Naive thymus-derived CD4-positive, alpha-beta T cell (primary cell): ENCODE measurements around the gene TRIO. TPM values are rescaled to one million over a fixed set of nuclear protein-coding genes. Genes with fewer than 3 reads are reported as not detected.

Source experiments
- ATAC-seq: fragments of 150-1000 bp; cut with Tn5 transposase; 2 replicates; pipeline ENCODE4 v1.10.0; 2021; ENCODE audit warnings: mild to moderate bottlenecking, moderate library complexity
- CTCF ChIA-PET: fragments of 350-600 bp; sonication (Branson Sonifier 250); formaldehyde crosslinking; loops from one replicate; lab custom pipeline; 2021; ENCODE audit warnings: antibody characterized with exemption; lab: Charles Lee
- POLR2A ChIA-PET: fragments of 350-600 bp; sonication (Branson Sonifier 250); formaldehyde crosslinking; loops from one replicate; lab custom pipeline; 2021; ENCODE audit warnings: antibody characterized with exemption, inconsistent platforms; lab: Charles Lee
- DNase-seq, 9 donors: peaks; one replicate each; pipeline versions ENCODE4 v3.0.0 to v3.0.0-alpha.2; 2020 to 2022; ENCODE audit warnings: mixed read lengths in 1 of 9
- H3K27ac ChIP-seq: one replicate; pipeline ENCODE4 v1.7.0; 2013; ENCODE audit warnings: mild to moderate bottlenecking, low read depth, low read length, moderate library complexity
- H3K27me3 ChIP-seq, 2 donors: one replicate each; pipeline ENCODE4 v1.7.0; 2013; ENCODE audit warnings: low read length in 2 of 2, mild to moderate bottlenecking in 2 of 2, moderate library complexity in 2 of 2; ENCODE audit not compliant: control insufficient read depth in 2 of 2, insufficient read depth in 2 of 2
- H3K36me3 ChIP-seq, 3 experiments: 1 replicate in 2 of 3; 2 replicates in 1 of 3; pipeline ENCODE4 v1.7.0; 2013; ENCODE audit warnings: low read length in 3 of 3, mild to moderate bottlenecking in 3 of 3, moderate library complexity in 1 of 3; ENCODE audit not compliant: insufficient read depth in 3 of 3, control insufficient read depth in 2 of 3
- H3K4me1 ChIP-seq, 2 donors: one replicate each; pipeline ENCODE4 v1.7.0; 2013; ENCODE audit warnings: low read length in 2 of 2, mild to moderate bottlenecking in 2 of 2, moderate library complexity in 1 of 2; ENCODE audit not compliant: control insufficient read depth in 2 of 2, insufficient read depth in 2 of 2
- H3K4me3 ChIP-seq: 2 replicates; pipeline ENCODE4 v1.7.0; 2013; ENCODE audit warnings: mild to moderate bottlenecking, low read length
- H3K9me3 ChIP-seq, 3 experiments: 1 replicate in 2 of 3; 2 replicates in 1 of 3; pipeline ENCODE4 v1.7.0; 2013; ENCODE audit warnings: low read length in 3 of 3; ENCODE audit not compliant: control insufficient read depth in 2 of 3
- H3K27ac Mint-ChIP-seq, 9 donors: one replicate each; pipeline ENCODE4 v1.8.0; 2020 to 2022; ENCODE audit warnings: mixed read lengths in 9 of 9, mild to moderate bottlenecking in 8 of 9, moderate library complexity in 5 of 9, inconsistent platforms in 2 of 9
- H3K27me3 Mint-ChIP-seq, 5 donors: one replicate each; pipeline ENCODE4 v1.8.0; 2021 to 2022; ENCODE audit warnings: mixed read lengths in 5 of 5, mild to moderate bottlenecking in 1 of 5
- H3K36me3 Mint-ChIP-seq, 5 donors: one replicate each; pipeline ENCODE4 v1.8.0; 2020 to 2022; ENCODE audit warnings: mixed read lengths in 5 of 5, mild to moderate bottlenecking in 3 of 5, inconsistent platforms in 1 of 5
- H3K4me1 Mint-ChIP-seq, 7 donors: one replicate each; pipeline ENCODE4 v1.8.0; 2020 to 2022; ENCODE audit warnings: mixed read lengths in 7 of 7, mild to moderate bottlenecking in 3 of 7, inconsistent platforms in 1 of 7
- H3K4me3 Mint-ChIP-seq, 10 donors: one replicate each; pipeline ENCODE4 v1.8.0; 2020 to 2022; ENCODE audit warnings: mild to moderate bottlenecking in 10 of 10, mixed read lengths in 10 of 10, moderate library complexity in 6 of 10, inconsistent platforms in 2 of 10
- H3K9me3 Mint-ChIP-seq, 11 donors: one replicate each; pipeline ENCODE4 v1.8.0; 2020 to 2022; ENCODE audit warnings: mixed read lengths in 11 of 11, mild to moderate bottlenecking in 4 of 11, inconsistent platforms in 1 of 11, moderate library complexity in 1 of 11
- intact Hi-C, 2 donors: fragments of 100-400 bp; cut with micrococcal nuclease; formaldehyde crosslinking; loops; one replicate each; pipeline ENCODE4 v1.15.1; 2023
- polyA plus RNA-seq, 2 donors: library from polyadenylated mRNA; unstranded; fragments of 300-500 nt; fragmentation: Illumina TruSeq; gene quantifications; one replicate each; pipeline ENCODE4 v1.2.3, GENCODE V29; 2021
- total RNA-seq, 6 experiments: library from RNA in 5 of 6; stranded (reverse) in 5 of 6; gene quantifications; 1 replicate in 5 of 6; 2 replicates in 1 of 6; pipeline ENCODE4 v1.2.3 and lab custom pipeline; 2021 to 2026

The TRIO gene
- total and polyA plus RNA-seq, 7 experiments from 2014 or later, result 0.16 to 45.9 (median 5.7) TPM

GRCh38 chr5:14417276-14417730 lies 274.2 kb downstream of the TRIO start:
- Histone ChIP-seq H3K27me3 (no peaks in the 10 kb centered on the region), H3K27ac (no peak overlapping the region), H3K4me3 (no peak overlapping the region), H3K9me3 (no peaks in the 10 kb centered on the region), H3K4me1 (peaks cover 30 to 31% of the 10 kb centered on the region in 2 donors), H3K36me3 (no peaks in the 10 kb centered on the region)
- Mint-ChIP-seq H3K27me3 (no peaks in the 10 kb centered on the region), H3K9me3 (peaks cover 0 to 2% (median 0%) of the 10 kb centered on the region in 11 donors), H3K4me3 (no peak overlapping the region), H3K27ac (peak overlapping the region in 6 of 9 donors; percentile 29 to 89 (median 44)), H3K36me3 (no peaks in the 10 kb centered on the region), H3K4me1 (peaks cover 24 to 49% (median 37%) of the 10 kb centered on the region in 7 donors)
- intact Hi-C loops, result loop anchor here in 1 of 2 donors (10.0 kb wide), 1 partner anchor 273 kb away; the partner anchor contains the start of gene TRIO
- DNase-seq, result no peak
- POLR2A ChIA-PET, result no interaction called here
- no peak for ATAC-seq
- CTCF ChIA-PET, result interaction anchor here (0.6 to 1.1 kb wide), 2 partner anchors 232 to 310 kb away, joined by 3 read pairs; no protein-coding TSS in a partner anchor

- H3K36me3 ChIP-seq, result no peaks in the 10 kb centered on the region
- Mint-ChIP-seq H3K9me3 (peaks cover 0 to 2% (median 0%) of the 10 kb centered on the region in 11 donors), H3K4me3 (no peak overlapping the region), H3K4me1 (peaks cover 22 to 46% (median 29%) of the 10 kb centered on the region in 7 donors), H3K27ac (peak overlapping the region in 5 of 9 donors; percentile 3 to 79 (median 24)), H3K27me3 (no peaks in the 10 kb centered on the region), H3K36me3 (no peaks in the 10 kb centered on the region)
- ChIA-PET POLR2A (interaction anchor here (0.6 kb wide), 1 partner anchor 539 kb away, joined by 3 read pairs; no protein-coding TSS in a partner anchor), CTCF (interaction anchor here (0.6 kb wide), 1 partner anchor 309 kb away, joined by 3 read pairs; no protein-coding TSS in a partner anchor)
- intact Hi-C loops, result loop anchor here in 1 of 2 donors (10.0 kb wide), 1 partner anchor 273 kb away; the partner anchor contains the start of gene TRIO
- ATAC-seq (no peak), DNase-seq (no peak)
- no peaks in the 10 kb centered on the region for H3K27me3 ChIP-seq
- no peaks in the 10 kb centered on the region for H3K9me3 ChIP-seq
- peaks cover 23 to 25% of the 10 kb centered on the region in 2 donors for H3K4me1 ChIP-seq
- H3K27ac ChIP-seq, result no peak overlapping the region
- no peak overlapping the region for H3K4me3 ChIP-seq
Measured at GRCh38 chr5:14417792-14418765, 274.9 kb downstream of the TRIO start.

GRCh38 chr5:14419686-14420085 lies 276.5 kb downstream of the TRIO start:
- H3K4me1 Mint-ChIP-seq, result peaks cover 7 to 42% (median 20%) of the 10 kb centered on the region in 7 donors
- Histone ChIP-seq H3K27me3 (no peaks in the 10 kb centered on the region), H3K36me3 (no peaks in the 10 kb centered on the region), H3K27ac (no peak overlapping the region), H3K9me3 (no peaks in the 10 kb centered on the region), H3K4me3 (no peak overlapping the region), H3K4me1 (peaks cover 7 to 13% of the 10 kb centered on the region in 2 donors)
- H3K27ac Mint-ChIP-seq, result no peak overlapping the region
- no peak for ATAC-seq
- no peak for DNase-seq
- no peak overlapping the region for H3K4me3 Mint-ChIP-seq
- H3K9me3 Mint-ChIP-seq, result peaks cover 0 to 2% (median 0%) of the 10 kb centered on the region in 11 donors
- no peaks in the 10 kb centered on the region for H3K36me3 Mint-ChIP-seq
- ChIA-PET POLR2A (no interaction called here), CTCF (no interaction called here)
- no peaks in the 10 kb centered on the region for H3K27me3 Mint-ChIP-seq
- intact Hi-C loops, result loop anchor here in 1 of 2 donors (10.0 kb wide), 1 partner anchor 275 kb away; the partner anchor contains the start of gene TRIO

- peaks cover under 1 to 7% of the 10 kb centered on the region in 2 donors for H3K4me1 ChIP-seq
- H3K4me3 ChIP-seq, result no peak overlapping the region
- Mint-ChIP-seq H3K27ac (no peak overlapping the region), H3K4me1 (peaks cover 1 to 41% (median 15%) of the 10 kb centered on the region in 7 donors), H3K27me3 (no peaks in the 10 kb centered on the region), H3K36me3 (no peaks in the 10 kb centered on the region), H3K4me3 (no peak overlapping the region), H3K9me3 (peaks cover 0 to 2% (median 0%) of the 10 kb centered on the region in 11 donors)
- no peaks in the 10 kb centered on the region for H3K36me3 ChIP-seq
- intact Hi-C loops, result no loop called here
- DNase-seq (no peak), ATAC-seq (no peak)
- no peaks in the 10 kb centered on the region for H3K9me3 ChIP-seq
- no peaks in the 10 kb centered on the region for H3K27me3 ChIP-seq
- CTCF ChIA-PET, result no interaction called here
- no peak overlapping the region for H3K27ac ChIP-seq
- POLR2A ChIA-PET, result no interaction called here
Measured at GRCh38 chr5:14420101-14420811, 277.1 kb downstream of the TRIO start.

GRCh38 chr5:14421851-14422250 lies 278.7 kb downstream of the TRIO start:
- ChIA-PET CTCF (interaction anchor here (1.2 kb wide), 1 partner anchor 226 kb away, joined by 3 read pairs; no protein-coding TSS in a partner anchor), POLR2A (no interaction called here)
- no peaks in the 10 kb centered on the region for H3K27me3 Mint-ChIP-seq
- Histone ChIP-seq H3K27ac (no peak overlapping the region), H3K4me1 (no peaks in the 10 kb centered on the region), H3K9me3 (no peaks in the 10 kb centered on the region), H3K4me3 (no peak overlapping the region), H3K27me3 (no peaks in the 10 kb centered on the region), H3K36me3 (no peaks in the 10 kb centered on the region)
- H3K27ac Mint-ChIP-seq, result no peak overlapping the region
- intact Hi-C loops, result no loop called here
- H3K36me3 Mint-ChIP-seq, result no peaks in the 10 kb centered on the region
- DNase-seq, result no peak
- ATAC-seq, result no peak
- H3K4me3 Mint-ChIP-seq, result no peak overlapping the region
- peaks cover 1 to 35% (median 9%) of the 10 kb centered on the region in 7 donors for H3K4me1 Mint-ChIP-seq
- H3K9me3 Mint-ChIP-seq, result peaks cover 0 to 3% (median 0%) of the 10 kb centered on the region in 11 donors

- H3K9me3 ChIP-seq, result no peaks in the 10 kb centered on the region
- peaks cover 0 to 29% (median 7%) of the 10 kb centered on the region in 7 donors for H3K4me1 Mint-ChIP-seq
- peaks cover 0 to 1% (median 0%) of the 10 kb centered on the region in 11 donors for H3K9me3 Mint-ChIP-seq
- H3K27ac ChIP-seq, result no peak overlapping the region
- intact Hi-C loops, result no loop called here
- no peaks in the 10 kb centered on the region for H3K27me3 Mint-ChIP-seq
- no peaks in the 10 kb centered on the region for H3K36me3 Mint-ChIP-seq
- peak overlapping the region in 1 of 10 donors; percentile 28 for H3K4me3 Mint-ChIP-seq
- DNase-seq (no peak), ATAC-seq (no peak)
- no peaks in the 10 kb centered on the region for H3K36me3 ChIP-seq
- no peaks in the 10 kb centered on the region for H3K27me3 ChIP-seq
- H3K4me1 ChIP-seq, result no peaks in the 10 kb centered on the region
- CTCF ChIA-PET, result no interaction called here
- H3K4me3 ChIP-seq, result no peak overlapping the region
- POLR2A ChIA-PET, result interaction anchor here (0.6 kb wide), 1 partner anchor 171 kb away, joined by 3 read pairs; no protein-coding TSS in a partner anchor
- peak overlapping the region in 4 of 9 donors; percentile 16 to 76 (median 36) for H3K27ac Mint-ChIP-seq
Measured at GRCh38 chr5:14424011-14424685, 281.0 kb downstream of the TRIO start.
